PFSK-1 (cell line): ENCODE data around the gene DDX17.

Experiments
- FOXP2 ChIP-seq: optimal IDR thresholded peaks from 2 replicates; pipeline ENCODE3; 2011; ENCODE audit warnings: borderline replicate concordance, control low read depth, inconsistent platforms; ENCODE audit not compliant: insufficient read depth; ENCODE audit errors: extremely low read length, extremely low read depth
- POLR2AphosphoS5 ChIP-seq: IDR thresholded peaks from 2 replicates; pipeline ENCODE4 v1.6.1; 2012; ENCODE audit warnings: low read depth, mild to moderate bottlenecking, control low read depth, low read length, moderate library complexity
- SIN3A ChIP-seq: IDR thresholded peaks from 2 replicates; pipeline ENCODE4 v1.6.1; 2012; ENCODE audit warnings: mild to moderate bottlenecking, low read length, moderate library complexity, borderline replicate concordance; ENCODE audit not compliant: insufficient read depth
- TAF1 ChIP-seq: IDR thresholded peaks from 2 replicates; pipeline ENCODE4 v1.6.1; 2012; ENCODE audit warnings: low read length, control low read depth, borderline replicate concordance; ENCODE audit not compliant: insufficient read depth
- TF ChIP-seq, protein P1 (sequence below), 2 experiments: IDR thresholded peaks; 2 replicates each; pipeline versions ENCODE4 v1.6.1 to v1.8.0; 2011 to 2012; ENCODE audit warnings: low read depth in 2 of 2, low read length in 2 of 2, control low read depth in 1 of 2, inconsistent platforms in 1 of 2, mild to moderate bottlenecking in 1 of 2, moderate library complexity in 1 of 2; ENCODE audit not compliant: insufficient read depth in 1 of 2

The DDX17 gene

DNA sequence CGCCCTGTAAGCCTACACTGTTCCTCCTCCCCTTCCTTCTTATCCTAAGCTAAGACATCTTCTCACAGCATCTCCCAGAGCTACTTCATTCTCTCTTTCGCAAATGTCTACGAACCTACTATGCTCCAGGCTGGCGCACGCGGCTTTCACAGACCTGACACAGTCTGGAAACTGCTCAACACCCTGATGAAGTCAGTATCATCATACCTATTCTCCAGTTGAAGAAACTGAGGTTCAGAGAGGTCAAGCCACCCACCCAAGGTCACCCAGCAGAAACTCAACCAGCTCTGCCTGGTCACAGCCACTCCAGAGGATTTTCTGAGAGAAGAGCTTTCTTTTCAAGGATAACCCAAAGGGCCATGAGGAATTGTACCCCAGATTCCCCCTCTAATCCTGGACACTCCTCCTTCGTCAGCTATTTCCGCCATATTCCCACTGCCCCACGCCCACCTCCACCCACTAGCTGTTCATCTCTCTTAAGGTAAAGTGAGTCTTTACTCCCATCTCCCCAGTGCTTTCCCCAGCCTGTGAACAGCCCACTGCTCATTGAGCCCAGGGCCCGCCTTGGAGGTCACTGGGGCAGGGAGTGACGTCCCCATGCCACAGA, 52.9 kb downstream of the DDX17 start:
- no peak for TF ChIP-seq FOXP2
- no peak for TF ChIP-seq SIN3A
- no peak for TF ChIP-seq POLR2AphosphoS5
- no peak for TF ChIP-seq TAF1
- TF ChIP-seq, protein P1, sequence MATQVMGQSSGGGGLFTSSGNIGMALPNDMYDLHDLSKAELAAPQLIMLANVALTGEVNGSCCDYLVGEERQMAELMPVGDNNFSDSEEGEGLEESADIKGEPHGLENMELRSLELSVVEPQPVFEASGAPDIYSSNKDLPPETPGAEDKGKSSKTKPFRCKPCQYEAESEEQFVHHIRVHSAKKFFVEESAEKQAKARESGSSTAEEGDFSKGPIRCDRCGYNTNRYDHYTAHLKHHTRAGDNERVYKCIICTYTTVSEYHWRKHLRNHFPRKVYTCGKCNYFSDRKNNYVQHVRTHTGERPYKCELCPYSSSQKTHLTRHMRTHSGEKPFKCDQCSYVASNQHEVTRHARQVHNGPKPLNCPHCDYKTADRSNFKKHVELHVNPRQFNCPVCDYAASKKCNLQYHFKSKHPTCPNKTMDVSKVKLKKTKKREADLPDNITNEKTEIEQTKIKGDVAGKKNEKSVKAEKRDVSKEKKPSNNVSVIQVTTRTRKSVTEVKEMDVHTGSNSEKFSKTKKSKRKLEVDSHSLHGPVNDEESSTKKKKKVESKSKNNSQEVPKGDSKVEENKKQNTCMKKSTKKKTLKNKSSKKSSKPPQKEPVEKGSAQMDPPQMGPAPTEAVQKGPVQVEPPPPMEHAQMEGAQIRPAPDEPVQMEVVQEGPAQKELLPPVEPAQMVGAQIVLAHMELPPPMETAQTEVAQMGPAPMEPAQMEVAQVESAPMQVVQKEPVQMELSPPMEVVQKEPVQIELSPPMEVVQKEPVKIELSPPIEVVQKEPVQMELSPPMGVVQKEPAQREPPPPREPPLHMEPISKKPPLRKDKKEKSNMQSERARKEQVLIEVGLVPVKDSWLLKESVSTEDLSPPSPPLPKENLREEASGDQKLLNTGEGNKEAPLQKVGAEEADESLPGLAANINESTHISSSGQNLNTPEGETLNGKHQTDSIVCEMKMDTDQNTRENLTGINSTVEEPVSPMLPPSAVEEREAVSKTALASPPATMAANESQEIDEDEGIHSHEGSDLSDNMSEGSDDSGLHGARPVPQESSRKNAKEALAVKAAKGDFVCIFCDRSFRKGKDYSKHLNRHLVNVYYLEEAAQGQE (IDR thresholded peaks at IDR 0.05; ENCODE audit: insufficient read depth in 1 of 2, low read depth in 2 of 2, low read length in 2 of 2): no peak

DNA sequence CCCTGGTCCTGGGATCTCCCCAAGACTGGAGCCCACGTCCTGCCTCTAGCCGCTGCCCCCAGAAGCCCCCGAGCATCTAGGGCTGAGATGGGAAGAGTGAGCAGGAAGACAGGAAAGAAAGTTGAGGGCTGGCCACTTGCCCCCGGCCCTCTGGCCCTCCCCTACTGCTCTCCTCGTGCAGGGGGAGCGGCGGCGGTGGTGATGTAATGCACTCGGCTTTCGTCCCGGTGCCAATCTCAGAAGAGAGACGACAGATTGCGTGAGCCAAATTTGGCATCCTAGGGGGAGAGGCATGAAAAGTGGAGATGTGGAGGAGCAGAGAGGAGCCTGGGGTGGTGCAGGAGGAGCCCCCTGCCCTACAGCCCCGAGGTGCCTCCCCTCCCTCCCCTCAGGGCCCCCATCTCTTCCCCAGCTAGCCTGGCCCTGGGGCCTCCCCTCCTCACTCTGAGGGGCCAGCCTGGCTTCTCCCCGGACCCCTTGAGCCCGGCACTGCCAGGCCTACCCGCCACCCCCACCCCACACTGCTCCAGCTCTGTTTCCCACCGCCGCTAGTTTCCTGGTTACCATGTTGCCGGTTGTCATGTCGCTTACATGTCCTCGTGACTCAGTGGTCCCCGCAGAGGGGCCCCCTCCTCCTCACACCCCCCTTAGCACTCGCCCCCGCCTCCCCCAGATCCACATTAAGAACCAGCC, 53.6 kb downstream of the DDX17 start:
- TF ChIP-seq POLR2AphosphoS5 (no peak), SIN3A (no peak), FOXP2 (no peak), TAF1 (no peak)
- TF ChIP-seq, protein P1 (IDR thresholded peaks at IDR 0.05; ENCODE audit: insufficient read depth in 1 of 2, low read depth in 2 of 2, low read length in 2 of 2): no peak

DNA sequence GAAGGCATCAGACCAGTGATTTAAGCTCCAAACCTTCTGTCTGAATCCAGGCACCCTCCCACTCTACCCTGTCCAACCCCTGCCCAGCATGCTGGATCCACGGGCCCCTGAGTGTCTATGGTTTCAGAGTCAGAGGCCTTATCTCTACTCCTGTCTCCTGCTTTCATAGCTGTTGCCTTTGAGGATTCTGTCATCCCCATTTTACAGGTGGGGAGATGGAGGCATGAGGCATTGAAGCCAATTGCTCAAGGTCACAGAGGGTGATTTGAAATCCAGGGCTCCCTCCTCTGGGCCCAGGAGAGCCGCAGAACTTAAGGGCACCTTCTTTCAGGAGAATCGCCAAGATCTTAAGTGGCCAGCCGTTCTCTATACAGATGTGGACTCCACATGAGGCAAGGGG, 54.2 kb downstream of the DDX17 start:
- TF ChIP-seq, protein P1 (IDR thresholded peaks at IDR 0.05; ENCODE audit: insufficient read depth in 1 of 2, low read depth in 2 of 2, low read length in 2 of 2): no peak
- TF ChIP-seq TAF1: no peak
- TF ChIP-seq SIN3A: no peak
- no peak for TF ChIP-seq POLR2AphosphoS5
- TF ChIP-seq FOXP2: no peak

DNA sequence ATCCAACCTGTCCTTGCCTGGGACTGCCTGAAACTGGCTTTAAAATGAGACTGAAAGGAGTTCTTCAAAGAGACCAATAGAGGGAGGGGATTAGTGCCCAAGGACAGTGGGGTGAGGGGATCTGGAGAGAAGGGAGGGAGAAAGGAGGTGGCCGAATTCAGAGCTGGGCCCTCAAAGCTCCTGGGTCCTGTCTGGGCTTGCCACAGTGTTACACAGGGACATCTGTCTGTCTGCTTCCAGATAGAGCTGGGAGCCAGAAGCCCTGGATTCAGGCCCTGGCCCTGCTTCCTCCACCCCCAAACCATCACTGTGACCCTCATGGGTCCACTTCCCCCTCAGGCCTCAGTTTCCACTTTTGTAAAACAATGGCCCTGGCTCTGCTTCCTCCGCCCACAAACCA, 54.7 kb downstream of the DDX17 start:
- TF ChIP-seq POLR2AphosphoS5 (no peak), FOXP2 (no peak), SIN3A (no peak), TAF1 (no peak)
- TF ChIP-seq, protein P1 (IDR thresholded peaks at IDR 0.05; ENCODE audit: insufficient read depth in 1 of 2, low read depth in 2 of 2, low read length in 2 of 2): no peak

DNA sequence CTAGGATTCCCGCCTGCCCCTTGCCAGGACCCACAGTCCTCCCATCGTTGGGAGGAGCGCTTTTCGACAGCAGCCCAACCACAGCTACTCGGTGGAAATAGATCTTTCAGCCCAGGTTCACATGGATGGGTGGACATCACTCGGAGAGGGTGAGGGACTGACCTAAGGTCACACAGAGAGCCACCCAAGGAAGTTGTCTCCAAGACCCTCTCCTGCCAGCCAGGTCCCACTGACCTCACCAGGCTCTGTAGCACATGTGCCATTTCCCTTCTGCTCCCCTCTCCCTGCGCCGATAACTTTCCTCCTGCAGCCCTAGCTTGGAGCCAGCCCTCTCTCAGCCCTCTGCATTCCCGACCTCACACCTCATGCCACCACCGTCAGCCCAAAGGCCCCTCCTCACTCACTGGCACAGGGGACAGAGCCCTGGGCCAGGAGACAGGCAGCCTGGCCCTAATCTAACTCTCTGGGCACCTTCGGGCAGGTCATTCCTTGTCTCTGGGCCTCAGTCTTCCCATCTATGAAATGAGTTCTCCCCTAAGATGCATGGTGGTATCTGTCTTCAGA, 55.8 kb downstream of the DDX17 start:
- TF ChIP-seq TAF1: no peak
